Memory B cell (primary cell): ENCODE measurements around the gene COG7.
A peak's percentile ranks its signal among the peaks of the same experiment; 100 is the strongest.
"Not testable (repeated sequence)": the region's sequence is repeated elsewhere in the genome, so short reads cannot be mapped to it uniquely, and the experiment has no call there.

Source experiments
- ATAC-seq: fragments of 150-1000 bp; cut with Tn5 transposase; 2 replicates; pipeline ENCODE4 v1.10.0; 2021; ENCODE audit warnings: low read depth, mild to moderate bottlenecking, moderate library complexity
- DNase-seq, 2 donors: peaks; one replicate each; pipeline ENCODE4 v3.0.0; 2022; ENCODE audit warnings: low spot score in 2 of 2
- H3K27ac Mint-ChIP-seq: one replicate; pipeline ENCODE4 v1.8.0; 2022; ENCODE audit warnings: mild to moderate bottlenecking, moderate library complexity, mixed read lengths
- H3K27me3 Mint-ChIP-seq: one replicate; pipeline ENCODE4 v1.8.0; 2022; ENCODE audit warnings: mixed read lengths
- H3K36me3 Mint-ChIP-seq: one replicate; pipeline ENCODE4 v1.8.0; 2022; ENCODE audit warnings: mild to moderate bottlenecking, mixed read lengths
- H3K4me1 Mint-ChIP-seq: one replicate; pipeline ENCODE4 v1.8.0; 2022; ENCODE audit warnings: mixed read lengths
- H3K4me3 Mint-ChIP-seq: one replicate; pipeline ENCODE4 v1.8.0; 2022; ENCODE audit warnings: mild to moderate bottlenecking, moderate library complexity, mixed read lengths
- H3K9me3 Mint-ChIP-seq: one replicate; pipeline ENCODE4 v1.8.0; 2022; ENCODE audit warnings: mixed read lengths

COG7 gene

DNA sequence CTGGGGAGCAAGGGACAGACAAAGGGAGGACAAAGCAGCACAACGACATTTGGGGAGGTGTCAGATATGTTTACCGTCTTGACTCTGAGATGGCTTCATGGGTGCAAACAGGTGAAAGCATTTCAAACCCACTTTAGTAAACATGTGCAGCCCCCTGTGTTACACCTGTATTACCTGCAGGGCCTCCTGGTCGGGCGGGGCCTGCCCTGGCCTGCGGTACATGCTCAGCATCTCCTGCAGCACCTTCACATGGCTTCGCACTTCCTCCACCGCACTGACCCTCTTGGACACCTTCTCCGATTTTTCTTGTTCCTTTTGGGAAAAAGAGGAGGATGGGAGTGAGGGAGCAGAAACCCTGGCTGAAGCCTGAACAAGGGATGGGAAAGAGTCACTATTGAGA, 32.9 kb upstream of the COG7 start:
- H3K4me1 Mint-ChIP-seq, result peaks cover 2% of the 10 kb centered on the region
- no peak for ATAC-seq
- no peak for DNase-seq
- no peaks in the 10 kb centered on the region for H3K27me3 Mint-ChIP-seq
- H3K27ac Mint-ChIP-seq, result no peak overlapping the region
- no peak overlapping the region for H3K4me3 Mint-ChIP-seq
- peaks cover 34% of the 10 kb centered on the region for H3K36me3 Mint-ChIP-seq
- no peaks in the 10 kb centered on the region for H3K9me3 Mint-ChIP-seq

DNA sequence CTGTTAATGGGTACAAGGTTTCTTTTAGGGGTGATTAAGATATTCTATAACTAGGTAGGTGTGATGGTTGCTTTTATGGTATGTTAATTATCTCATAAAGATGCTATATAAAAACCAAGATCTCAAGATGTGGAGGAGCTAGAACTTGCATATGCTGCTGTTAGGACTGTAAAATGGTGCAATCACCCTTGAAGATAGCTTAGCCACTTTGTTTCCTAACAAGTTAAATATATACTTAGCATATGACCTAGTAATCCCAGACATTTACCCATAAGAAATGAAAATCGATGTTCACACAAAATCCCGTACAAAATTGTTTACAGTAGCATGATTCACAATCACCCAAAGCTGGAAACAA, 32.2 kb upstream of the COG7 start:
- no peak overlapping the region for H3K4me3 Mint-ChIP-seq
- no peak overlapping the region for H3K27ac Mint-ChIP-seq
- DNase-seq (no peak), ATAC-seq (no peak)
- no peaks in the 10 kb centered on the region for H3K27me3 Mint-ChIP-seq
- no peaks in the 10 kb centered on the region for H3K9me3 Mint-ChIP-seq
- peaks cover 33% of the 10 kb centered on the region for H3K36me3 Mint-ChIP-seq
- H3K4me1 Mint-ChIP-seq, result peaks cover 2% of the 10 kb centered on the region

DNA sequence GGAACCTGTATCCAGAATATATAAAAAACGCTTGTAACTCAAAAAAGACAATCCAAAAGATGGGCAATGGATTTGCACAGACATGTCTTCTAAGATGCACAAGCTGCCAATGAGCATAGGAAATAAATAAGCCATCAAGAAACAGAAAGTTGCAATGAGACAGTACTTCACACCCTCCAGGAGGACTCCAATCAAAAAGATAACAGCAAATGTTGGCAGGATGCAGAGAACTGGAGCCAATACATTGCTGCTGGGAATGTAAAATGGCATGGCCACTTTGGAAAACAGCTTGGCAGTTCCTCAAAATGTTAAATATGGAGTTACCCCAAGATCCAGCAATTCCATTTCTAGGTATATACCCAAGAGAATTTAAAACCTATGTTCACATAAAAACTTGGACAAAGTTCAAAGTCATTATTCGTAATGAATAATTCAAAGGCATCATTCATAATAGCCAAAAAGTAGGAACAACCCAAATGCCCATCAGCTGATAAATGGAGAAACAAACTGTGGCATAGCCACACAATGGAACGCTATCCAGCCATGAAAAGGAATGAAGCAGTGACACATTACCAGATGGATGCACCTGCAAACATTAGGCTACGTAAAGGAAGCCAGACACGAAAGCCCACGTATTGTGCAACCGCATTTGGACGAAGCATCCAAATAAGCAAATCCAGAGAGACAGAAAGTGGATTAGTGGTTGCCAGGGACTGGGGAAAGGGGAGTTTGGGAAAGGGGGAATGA, 31.7 kb upstream of the COG7 start:
- Mint-ChIP-seq H3K27me3 (no peaks in the 10 kb centered on the region), H3K27ac (no peak overlapping the region), H3K4me1 (peaks cover 2% of the 10 kb centered on the region), H3K9me3 (no peaks in the 10 kb centered on the region), H3K4me3 (no peak overlapping the region), H3K36me3 (peaks cover 34% of the 10 kb centered on the region)
- ATAC-seq (no peak), DNase-seq (no peak)

DNA sequence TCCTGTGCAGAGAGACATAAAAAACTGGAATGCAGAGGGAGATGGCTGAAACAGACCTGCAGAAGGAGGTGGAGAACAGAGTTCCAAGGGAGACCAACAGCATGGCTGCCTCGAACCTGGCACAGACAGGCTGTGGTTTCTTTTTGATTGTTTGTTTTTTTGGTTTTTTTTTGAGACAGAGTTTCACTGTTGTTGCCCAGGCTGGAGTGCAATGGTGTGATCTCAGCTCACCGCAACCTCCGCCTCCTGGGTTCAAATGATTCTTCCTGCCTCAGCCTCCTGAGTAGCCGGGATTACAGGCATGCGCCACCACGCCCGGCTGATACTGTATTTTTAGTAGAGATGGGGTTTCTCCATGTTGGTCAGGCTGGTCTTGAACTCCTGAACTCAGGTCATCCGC, 30.5 kb upstream of the COG7 start:
- DNase-seq, H3K9me3 Mint-ChIP-seq, H3K27ac Mint-ChIP-seq, ATAC-seq, H3K4me1 Mint-ChIP-seq, H3K27me3 Mint-ChIP-seq, H3K4me3 Mint-ChIP-seq: not testable (repeated sequence)
- H3K36me3 Mint-ChIP-seq, result peaks cover 41% of the 10 kb centered on the region

DNA sequence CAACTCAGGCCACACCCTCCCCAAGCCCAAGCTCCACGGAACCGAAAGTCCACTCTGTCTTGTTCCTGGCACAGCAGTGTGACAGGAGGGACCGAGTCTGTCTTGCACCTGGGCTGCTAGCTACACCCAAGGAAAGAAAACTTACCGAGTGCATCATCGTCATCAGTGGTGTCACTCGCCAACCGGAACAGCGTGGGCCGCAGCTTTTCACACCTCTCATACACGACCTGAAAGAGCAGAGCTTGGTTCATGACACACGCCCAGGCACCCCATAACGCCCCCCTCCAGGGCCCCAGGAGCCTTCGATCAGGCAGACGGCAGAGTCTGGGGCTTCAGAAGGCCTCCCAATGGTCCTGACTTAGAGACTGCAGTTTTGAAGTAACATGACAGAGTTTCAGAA, 29.8 kb upstream of the COG7 start:
- Mint-ChIP-seq H3K36me3 (peaks cover 39% of the 10 kb centered on the region), H3K27ac (peak overlapping the region; percentile 39), H3K27me3 (no peaks in the 10 kb centered on the region), H3K9me3 (no peaks in the 10 kb centered on the region), H3K4me1 (peaks cover 8% of the 10 kb centered on the region), H3K4me3 (no peak overlapping the region)
- ATAC-seq, result peak; percentile 74
- no peak for DNase-seq

DNA sequence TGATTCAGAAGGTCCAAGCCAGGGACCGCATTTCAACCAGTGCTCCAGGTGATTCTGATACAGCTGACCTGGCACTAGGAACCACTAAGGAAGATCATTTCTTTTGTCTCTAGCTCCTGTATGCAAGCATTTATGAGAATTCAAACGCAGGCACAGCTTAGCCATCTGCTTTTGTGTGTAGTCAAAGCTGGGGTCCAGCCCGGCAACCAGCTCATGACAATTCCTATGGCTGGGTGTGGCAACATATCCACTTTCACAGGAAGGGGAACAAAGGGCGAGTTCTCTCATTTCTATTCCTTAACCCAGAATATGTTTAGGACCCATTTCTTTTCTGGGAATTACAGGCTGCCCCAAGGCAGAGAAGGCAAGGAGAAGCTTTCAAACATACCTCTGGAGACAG, 27.3 kb upstream of the COG7 start:
- no peak for ATAC-seq
- H3K27ac Mint-ChIP-seq, result peak overlapping the region; percentile 90
- no peaks in the 10 kb centered on the region for H3K27me3 Mint-ChIP-seq

DNA sequence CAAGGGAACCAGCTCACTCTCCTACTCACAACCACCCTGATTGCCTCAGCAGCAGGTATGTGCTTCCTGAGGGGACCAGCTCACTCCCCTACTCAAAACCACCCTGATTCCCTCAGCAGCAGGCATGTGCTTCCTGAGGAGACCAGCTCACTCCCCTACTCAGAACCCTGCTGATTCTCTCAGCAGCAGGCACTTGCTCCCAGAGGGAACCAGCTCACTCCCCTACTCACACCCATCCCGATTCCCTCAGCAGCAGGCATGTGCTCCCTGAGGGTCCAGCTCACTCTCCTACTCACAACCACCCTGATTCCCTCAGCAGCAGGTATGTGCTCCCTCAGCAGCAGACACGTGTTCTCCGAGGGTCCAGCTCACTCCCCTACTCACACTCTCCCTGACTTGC, 26.1 kb upstream of the COG7 start:
- Mint-ChIP-seq H3K4me1 (peaks cover 8% of the 10 kb centered on the region), H3K4me3 (no peak overlapping the region), H3K27me3 (no peaks in the 10 kb centered on the region), H3K36me3 (peaks cover 37% of the 10 kb centered on the region), H3K27ac (peak overlapping the region; percentile 90), H3K9me3 (no peaks in the 10 kb centered on the region)
- DNase-seq (no peak), ATAC-seq (no peak)

More for the DNA sequence above, 27.3 kb upstream of the COG7 start:
- Mint-ChIP-seq H3K9me3 (no peaks in the 10 kb centered on the region), H3K36me3 (peaks cover 40% of the 10 kb centered on the region), H3K4me1 (peaks cover 8% of the 10 kb centered on the region), H3K4me3 (no peak overlapping the region)
- no peak for DNase-seq

DNA sequence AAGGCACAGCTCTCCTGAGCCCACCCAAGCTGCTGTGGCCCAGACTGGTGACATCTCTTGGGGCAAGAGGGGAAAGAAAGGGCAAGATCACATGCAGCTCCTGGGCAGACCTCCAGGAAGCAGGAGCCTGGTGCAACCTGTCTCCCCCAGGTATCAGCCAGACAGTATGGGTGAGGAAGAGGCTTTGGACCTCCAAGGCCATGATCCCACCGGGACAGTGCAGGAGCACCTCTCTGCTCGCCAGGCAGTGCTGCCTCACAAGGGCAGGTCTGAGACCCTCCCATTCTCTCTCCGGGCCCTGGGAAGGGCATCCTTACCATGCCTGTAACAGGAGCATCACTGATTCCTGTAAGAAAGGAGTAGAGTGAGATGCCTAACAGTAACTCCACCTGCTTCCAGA, 25.6 kb upstream of the COG7 start:
- Mint-ChIP-seq H3K9me3 (no peaks in the 10 kb centered on the region), H3K4me3 (no peak overlapping the region), H3K27me3 (no peaks in the 10 kb centered on the region), H3K36me3 (peaks cover 37% of the 10 kb centered on the region), H3K27ac (peak overlapping the region; percentile 90), H3K4me1 (peaks cover 8% of the 10 kb centered on the region)
- DNase-seq (no peak), ATAC-seq (no peak)

DNA sequence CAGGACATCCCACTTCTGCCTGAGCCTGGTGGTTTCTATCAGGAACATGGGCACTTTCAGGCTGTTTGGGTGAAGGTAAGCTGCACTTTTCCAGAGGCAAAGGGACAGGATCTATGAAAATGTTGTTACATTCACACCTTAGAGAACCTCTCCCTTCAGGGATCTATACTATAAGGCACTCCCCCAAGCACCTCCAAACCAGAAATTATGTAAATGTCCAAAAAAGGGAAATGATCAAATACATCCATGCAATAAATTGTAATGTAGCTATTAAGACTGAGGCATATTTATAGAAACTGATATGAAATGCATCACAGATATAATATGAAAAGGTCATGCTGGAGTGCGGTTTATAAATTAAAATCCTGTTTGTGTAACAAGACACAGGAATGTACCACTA, 23.3 kb upstream of the COG7 start:
- Mint-ChIP-seq H3K36me3 (peaks cover 30% of the 10 kb centered on the region), H3K4me1 (peaks cover 5% of the 10 kb centered on the region), H3K27ac (peak overlapping the region; percentile 65), H3K27me3 (no peaks in the 10 kb centered on the region), H3K9me3 (no peaks in the 10 kb centered on the region), H3K4me3 (no peak overlapping the region)
- peak; percentile 60 for ATAC-seq
- DNase-seq, result no peak

DNA sequence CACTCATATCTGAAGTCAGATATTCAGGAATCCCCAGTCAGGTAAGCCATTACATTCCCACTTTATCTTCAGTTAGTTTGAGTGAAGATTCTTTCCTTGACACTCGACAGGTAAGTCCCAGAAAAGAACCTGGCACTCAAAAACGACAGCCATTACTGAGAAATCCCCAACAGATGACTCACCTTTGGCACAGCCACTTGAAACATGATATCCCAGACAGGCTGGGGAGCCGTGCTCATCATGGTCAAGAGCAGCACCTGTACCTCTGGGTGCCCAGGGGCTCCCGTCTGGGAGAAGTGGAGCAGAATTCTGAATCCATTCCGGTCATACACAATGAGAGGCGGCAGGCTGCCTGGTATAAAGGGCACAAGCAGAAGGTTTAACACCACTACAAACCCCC, 16.8 kb upstream of the COG7 start:
- no peaks in the 10 kb centered on the region for H3K9me3 Mint-ChIP-seq
- no peak overlapping the region for H3K4me3 Mint-ChIP-seq
- H3K36me3 Mint-ChIP-seq, result peaks cover 20% of the 10 kb centered on the region
- DNase-seq (no peak), ATAC-seq (no peak)
- H3K4me1 Mint-ChIP-seq, result no peaks in the 10 kb centered on the region
- H3K27me3 Mint-ChIP-seq, result no peaks in the 10 kb centered on the region
- H3K27ac Mint-ChIP-seq, result no peak overlapping the region

DNA sequence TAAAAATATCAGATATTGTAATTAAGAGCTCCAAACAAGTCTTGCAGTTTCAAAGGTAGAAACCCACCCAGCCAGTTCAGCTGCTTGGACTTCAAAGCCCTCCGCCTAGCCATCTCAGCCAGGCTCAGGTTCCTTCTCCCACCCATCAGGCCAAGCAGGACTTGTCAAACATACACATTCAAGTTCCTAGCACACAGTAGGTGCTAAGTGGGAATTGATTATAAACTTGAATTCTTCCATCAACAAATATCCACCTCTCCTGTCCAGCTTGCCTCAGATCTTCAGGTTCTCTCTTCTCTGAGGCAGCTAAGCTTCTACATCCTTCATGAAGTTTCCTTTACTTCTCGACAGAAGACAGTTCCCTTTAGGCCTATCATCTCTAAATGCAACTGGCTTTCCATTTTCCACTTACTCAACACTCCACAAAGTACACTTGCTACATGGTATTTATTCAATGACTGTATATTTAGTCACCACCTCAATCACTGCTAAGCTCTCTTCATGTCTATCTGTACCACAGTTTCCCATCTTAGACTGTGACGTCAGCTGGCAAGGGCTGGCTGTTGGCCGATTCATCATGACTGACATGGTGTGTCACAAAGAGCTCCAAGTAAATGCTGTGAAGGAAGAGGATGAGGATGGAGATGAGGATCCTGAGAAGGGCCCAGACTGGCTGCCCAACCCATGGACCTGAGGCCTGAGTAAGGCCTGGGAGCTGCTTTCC, 13.3 kb upstream of the COG7 start:
- peak overlapping the region; percentile 26 for H3K27ac Mint-ChIP-seq
- ATAC-seq, result no peak
- H3K36me3 Mint-ChIP-seq, result peaks cover 16% of the 10 kb centered on the region
- no peaks in the 10 kb centered on the region for H3K9me3 Mint-ChIP-seq
- DNase-seq, result no peak
- no peak overlapping the region for H3K4me3 Mint-ChIP-seq
- H3K27me3 Mint-ChIP-seq, result no peaks in the 10 kb centered on the region
- H3K4me1 Mint-ChIP-seq, result no peaks in the 10 kb centered on the region

DNA sequence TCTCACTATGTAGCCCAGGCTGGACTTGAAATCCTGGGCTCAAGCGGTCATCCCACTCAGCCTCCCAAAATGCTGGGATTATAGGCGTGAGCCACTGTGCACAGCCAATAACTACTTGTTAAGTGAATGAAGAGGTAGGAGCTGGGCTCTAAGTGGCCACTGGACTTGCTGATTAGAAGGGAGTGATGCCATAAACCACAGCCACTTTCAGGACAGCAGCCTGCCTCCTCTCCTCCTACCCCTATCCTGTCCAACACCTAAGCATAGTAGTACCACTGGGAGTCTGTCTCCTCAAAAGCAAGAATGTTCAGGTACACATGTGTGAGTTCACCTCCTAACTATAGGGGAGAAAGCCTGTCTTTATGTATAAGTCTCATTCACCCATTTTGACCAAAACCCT, 12.2 kb upstream of the COG7 start:
- no peak for DNase-seq
- Mint-ChIP-seq H3K27ac (peak overlapping the region; percentile 73), H3K36me3 (peaks cover 15% of the 10 kb centered on the region), H3K27me3 (no peaks in the 10 kb centered on the region), H3K4me3 (no peak overlapping the region), H3K9me3 (no peaks in the 10 kb centered on the region), H3K4me1 (no peaks in the 10 kb centered on the region)
- ATAC-seq, result no peak

DNA sequence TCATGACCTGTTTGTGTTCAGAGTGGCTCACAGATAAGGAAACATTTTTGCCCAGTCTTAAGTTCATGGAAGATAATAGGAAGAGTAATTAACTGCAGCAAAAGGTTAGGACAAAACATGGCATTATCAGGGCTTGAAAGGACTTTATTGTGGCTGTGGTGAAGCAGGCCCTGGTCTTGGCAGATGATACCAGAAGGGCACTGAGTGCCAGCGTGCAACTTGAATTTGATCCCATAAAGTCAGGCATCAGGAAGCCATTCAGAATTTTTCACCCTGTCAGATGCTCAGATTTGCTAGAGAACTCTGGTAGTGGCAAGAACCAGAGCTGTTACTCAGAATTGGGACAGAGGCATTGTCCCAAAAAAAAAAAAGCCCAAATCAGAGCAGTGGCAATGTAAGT, 11.2 kb upstream of the COG7 start:
- Mint-ChIP-seq H3K27ac (peak overlapping the region; percentile 73), H3K4me1 (no peaks in the 10 kb centered on the region), H3K36me3 (peaks cover 12% of the 10 kb centered on the region)

DNA sequence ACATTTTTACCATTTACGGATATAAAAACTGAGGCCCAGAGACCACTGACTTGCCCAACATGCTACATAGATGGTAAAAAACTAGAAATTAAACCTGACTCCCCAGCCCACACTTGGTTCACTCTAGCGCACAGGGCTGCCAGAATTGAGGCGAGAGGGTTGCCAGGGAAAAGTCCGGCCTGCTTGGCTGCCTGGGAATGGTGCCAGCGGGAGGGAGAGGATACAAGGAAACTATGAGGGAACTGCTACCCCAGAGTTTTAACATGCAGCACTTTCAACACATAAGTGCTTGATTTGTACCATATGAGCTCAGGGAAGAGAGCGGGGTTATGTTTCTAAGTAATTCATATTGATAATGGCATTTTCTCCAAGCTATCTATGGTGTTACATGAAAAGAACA, 10.0 kb upstream of the COG7 start:
- H3K27ac Mint-ChIP-seq, H3K27me3 Mint-ChIP-seq, H3K4me1 Mint-ChIP-seq, DNase-seq, H3K9me3 Mint-ChIP-seq, H3K4me3 Mint-ChIP-seq, ATAC-seq: not testable (repeated sequence)
- peaks cover 11% of the 10 kb centered on the region for H3K36me3 Mint-ChIP-seq

More for the DNA sequence above, 11.2 kb upstream of the COG7 start:
- ATAC-seq (no peak), DNase-seq (no peak)
- Mint-ChIP-seq H3K27me3 (no peaks in the 10 kb centered on the region), H3K4me3 (no peak overlapping the region), H3K9me3 (no peaks in the 10 kb centered on the region)
